ENCODE data around the gene ENDOD1.

The ENDOD1 gene

DNA sequence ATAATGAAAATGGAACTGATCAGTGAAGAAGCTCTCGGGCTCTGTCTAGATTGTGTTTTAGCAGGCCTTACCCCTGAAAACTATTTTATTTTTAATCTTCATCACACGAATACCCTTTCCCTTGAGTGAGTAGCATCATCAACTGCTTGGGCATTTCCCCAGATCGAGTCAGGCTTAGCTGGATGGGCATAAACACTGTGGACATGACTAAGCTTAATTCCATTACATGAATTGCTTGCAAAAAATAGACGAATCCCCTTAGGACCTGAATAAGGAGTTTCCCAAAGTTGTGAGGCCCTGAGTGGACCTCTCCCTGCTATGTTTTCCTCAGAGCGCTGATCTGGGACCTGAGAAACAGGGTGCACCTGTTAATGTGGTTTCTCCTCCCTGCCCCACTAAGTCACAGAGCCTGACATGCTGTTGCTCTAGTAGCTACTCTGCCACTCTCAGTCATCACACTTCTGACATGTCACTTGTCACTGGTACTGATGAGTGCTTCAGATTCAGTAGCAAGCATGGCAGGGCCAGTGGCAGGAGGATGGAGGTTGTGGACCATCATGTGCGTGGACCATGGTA, 53.5 kb downstream of the ENDOD1 start:
- no peak for DNase-seq (ENCODE audit: low read depth)

DNA sequence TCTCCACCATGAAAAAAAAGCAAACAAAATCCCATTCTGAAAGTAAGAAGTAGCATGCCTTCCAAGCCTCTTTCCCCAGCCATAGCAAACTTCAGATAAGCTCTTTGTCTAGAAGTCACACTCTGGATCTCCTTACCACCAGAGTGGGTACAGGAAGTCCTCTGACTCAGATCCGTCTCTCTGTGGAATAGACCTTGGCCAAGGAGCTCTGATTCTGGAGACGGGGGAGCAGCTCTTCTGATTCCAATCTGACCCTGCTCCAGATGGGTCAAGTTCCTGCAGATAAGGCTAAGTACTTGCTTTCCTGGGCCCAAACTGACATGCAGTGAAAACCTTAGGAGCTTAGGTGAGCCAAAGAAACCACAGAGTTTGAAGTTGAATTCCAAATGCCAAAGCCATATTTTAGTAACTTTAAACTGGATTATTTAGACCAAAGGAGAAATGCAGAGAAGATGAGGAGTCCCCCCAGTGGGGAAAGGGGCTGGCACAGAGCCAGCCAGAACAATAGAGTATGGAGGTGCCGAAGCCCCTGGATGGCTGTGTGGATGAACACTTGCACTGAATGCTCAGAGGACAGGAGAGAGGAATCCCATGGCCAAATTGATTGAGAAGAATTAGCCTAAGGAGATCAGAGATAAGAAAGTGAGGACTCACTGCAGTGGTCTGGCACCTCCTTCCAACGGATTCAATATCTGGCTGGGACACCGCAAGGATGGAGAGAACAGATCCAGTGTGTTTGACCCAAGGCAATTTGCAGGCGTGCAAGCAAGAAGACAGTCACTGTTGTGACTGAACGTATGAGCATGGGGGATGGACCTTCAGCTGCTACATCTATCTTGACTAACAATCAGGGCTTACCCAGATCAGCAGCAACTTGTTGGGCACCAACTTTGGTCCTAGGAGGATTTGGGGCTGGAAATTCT, 54.9 kb downstream of the ENDOD1 start:
- DNase-seq (ENCODE audit: low read depth) = no peak

DNA sequence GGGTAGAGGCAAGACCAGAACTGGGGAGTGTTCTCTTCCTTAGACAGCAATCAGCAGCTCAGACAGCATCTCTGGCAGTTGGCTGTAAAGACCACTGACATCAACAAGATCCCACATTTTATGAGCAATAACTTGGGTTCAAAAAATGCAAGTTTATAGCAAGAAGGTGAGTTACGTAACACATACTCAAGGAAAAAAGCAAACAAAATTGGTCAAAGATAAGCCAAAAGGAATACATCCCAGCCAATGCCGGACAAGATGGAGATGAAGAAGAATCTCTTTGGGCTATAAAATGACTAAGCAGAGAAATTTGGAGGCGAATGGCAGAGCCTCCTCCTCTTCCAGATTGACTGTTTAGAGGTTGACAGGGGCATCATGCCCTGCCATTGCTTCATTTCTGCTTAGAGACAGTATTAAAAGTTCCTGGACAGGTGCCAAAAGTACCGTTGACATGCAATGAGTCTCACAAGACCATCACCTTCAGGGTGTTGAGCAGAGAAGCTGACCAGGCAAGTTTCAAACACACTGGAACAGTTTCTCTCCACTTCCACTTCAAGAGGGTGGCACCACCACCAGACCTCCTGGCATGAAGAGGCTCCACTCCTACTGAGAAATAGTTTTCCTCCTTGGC, 55.9 kb downstream of the ENDOD1 start:
- no peak for DNase-seq (ENCODE audit: low read depth)

DNA sequence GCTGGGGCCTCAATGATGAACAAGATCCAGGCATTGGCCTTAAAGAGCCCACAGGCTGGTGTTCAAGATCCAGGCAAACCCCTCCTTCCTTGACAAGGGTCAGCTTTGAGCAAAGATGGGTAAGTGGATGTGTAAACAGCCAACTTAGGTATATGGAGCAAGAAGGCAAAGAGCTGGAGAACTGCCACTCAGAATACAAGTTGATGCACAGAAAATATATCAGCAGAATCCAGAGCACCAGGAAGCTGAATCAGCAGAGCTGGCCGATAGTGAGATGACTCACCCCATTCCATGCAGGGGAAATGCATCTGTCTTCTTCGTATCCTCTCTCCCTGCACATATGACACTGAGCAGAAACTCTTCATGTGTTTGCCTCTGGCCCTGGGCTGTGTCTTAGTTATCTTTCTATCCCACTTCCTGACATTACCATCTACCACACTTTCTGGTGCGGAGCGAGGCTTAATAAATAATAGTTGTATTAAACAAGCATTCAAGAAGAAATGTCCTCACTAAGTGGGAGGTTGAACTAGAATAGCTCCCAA, 57.8 kb downstream of the ENDOD1 start:
- no peak for DNase-seq (ENCODE audit: low read depth)

DNA sequence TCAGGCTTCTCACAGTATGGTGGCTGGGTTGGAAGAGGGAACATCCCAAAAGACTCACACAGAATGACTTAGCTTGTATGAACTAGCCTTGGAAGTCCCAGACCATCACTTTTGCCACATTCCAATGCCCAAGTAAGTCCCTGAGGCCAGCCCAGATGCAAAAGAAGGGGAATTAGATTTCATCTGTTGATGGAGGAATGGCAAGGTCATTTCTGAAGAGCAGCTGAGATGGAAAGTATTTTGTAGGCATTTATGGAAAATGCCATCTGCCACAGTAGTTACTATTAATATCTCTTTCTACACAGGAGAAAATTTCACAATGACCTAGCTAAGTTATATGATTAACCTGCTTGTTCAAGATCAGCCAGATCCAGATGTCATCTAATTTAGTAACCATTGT, 58.8 kb downstream of the ENDOD1 start:
- no peak for DNase-seq (ENCODE audit: low read depth)

DNA sequence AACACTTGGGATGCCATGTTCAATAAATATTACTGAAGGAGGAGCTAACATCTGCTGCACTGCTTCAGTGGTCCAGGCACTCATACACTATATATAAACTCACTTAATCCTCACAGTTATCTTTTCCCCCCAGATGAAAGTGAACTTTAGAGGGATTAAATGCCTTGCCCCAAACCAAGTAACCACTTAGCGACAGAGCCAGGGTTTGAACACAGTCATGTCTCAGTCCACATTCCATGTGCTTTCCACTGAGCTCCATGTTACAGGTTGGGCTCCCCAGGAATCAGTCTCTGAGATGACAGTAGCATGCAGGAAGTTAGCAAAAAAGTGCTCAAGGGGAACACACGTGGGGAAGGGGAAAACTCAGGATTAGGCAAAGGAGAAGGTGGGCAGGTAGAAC, 59.3 kb downstream of the ENDOD1 start:
- DNase-seq (ENCODE audit: low read depth) = no peak

DNA sequence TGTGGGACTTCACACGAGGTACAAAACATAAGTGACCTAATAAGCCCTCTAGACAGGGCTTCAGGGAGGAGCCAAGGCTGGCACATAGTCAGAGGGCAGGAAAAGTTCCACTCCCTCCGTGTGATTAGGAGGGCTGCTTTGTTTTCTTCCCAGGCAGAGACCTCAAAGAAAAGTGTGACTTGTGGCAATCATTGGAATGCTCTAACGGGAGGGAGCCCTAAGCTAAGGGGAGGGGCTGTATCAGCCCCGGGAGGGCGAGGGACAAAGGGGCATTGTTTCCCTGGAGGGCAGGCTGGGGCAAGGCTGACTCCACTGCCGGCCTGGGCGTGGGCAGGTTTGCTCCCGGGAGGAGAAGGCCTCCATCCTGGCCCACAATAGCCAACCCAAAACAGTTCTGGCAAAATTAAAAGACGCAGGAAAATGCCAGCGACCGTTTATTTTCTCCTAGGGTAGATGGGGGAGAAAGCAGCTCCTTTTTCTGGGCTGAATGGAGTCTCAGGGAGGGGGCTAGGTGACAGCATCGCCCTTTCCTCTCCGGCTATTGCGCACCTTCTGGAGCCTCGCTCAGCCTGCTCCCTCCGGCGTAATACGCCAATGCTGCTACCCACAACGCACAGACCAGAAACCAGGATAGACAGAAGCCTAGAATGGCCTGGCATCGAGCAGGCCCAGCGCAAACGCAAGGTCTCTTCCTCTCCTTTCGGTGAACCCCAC, 60.2 kb downstream of the ENDOD1 start:
- DNase-seq (ENCODE audit: low read depth) = no peak

DNA sequence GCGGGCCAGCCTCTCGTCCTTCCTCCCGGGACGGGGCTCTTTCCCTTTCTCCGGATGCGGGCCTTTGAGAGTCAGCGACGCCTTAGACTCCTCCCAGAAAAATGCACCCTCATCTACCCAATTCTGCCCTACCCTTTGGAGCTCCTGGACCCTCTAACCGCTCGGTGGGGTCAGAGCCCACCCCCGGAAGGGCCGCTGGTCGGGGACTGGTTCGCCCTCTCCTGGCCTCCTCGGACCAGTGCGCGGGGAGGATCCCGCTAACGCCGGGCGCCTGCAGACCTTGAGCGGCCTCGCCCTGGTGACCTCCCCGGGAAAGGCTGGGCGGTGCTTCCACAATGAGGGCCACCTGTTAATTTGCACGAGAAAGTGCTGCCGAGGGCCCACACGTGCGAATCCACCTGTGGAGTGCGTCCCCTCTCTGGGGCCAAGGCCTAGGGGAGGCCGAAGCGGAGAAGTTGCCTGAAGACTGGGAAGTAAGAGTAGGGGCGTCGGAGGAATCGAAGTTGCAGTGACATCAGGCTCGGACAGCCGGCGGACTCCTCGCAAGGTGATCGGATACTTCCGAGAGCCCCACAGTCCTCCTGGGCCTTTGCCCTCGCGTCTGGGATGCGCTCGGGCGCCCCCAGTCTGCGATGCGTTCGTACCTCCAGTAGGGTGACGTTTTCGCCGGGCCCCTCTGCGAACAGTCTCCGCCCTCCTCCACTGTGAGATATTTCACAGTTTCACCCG, 61.5 kb downstream of the ENDOD1 start:
- DNase-seq (ENCODE audit: low read depth) = peak; percentile 85

DNA sequence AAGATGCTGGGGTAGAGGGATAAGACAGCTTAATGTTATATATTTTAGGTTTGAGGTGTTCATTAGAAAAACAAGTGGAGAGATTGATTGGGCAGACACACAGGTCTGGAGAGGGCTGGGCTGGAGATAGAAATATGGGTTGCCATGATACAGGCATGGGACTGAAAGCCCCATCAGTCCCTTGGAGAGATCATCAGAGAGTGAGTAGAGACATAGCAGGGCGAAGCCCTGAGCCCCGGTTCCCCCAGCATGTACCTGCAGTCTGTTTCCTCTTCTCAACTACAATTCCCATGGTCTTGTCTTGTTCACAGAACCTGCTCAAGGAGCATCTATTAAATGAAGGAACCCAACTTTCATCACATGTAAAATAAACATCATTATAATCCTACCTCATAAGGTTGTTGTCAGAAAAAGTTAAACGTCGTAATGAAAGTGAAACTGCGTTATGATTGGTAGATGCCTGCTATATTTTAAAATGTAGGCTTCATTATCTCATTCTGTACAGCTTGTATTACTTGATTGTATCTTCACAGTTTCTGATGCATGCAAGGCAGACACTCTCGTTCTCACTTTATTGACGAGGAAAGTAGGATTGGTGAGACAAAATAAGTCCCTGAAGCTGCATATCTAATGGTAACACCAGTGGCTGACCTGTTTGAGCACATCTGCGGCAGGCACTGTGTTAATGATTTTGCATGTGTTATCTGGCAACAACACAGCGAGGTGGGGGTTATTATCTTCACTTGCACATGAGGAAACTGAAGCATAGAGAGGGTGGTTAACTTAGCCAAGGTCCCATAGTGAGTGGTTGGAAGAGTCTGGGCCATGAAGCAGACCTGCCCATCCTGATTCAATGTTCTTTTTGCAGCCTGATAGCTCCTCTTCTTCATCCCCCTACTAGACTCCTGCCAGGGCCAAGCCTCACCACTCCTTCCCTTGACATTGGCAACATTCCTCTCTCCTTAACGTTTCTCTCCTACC, 63.5 kb downstream of the ENDOD1 start:
- DNase-seq (ENCODE audit: low read depth) = no peak

DNA sequence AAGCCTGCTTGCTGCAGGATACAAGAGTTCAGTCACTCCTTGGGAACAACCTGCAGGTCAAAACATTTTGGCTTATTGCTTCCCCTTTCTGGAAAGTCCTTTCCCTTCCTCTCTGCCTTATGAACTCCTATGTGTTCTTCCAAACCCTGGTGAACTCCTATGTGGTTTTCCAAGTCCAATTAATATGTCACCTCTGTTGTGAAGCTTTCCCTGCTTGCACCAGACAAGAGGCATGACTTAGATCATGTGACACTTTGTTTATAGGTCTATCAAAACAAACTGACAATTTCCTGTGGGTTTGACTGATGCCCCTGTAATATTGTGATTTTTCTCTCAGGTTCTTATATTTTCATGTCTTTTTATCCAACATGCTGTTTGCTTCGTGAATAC, 64.2 kb downstream of the ENDOD1 start:
- no peak for DNase-seq (ENCODE audit: low read depth)

DNA sequence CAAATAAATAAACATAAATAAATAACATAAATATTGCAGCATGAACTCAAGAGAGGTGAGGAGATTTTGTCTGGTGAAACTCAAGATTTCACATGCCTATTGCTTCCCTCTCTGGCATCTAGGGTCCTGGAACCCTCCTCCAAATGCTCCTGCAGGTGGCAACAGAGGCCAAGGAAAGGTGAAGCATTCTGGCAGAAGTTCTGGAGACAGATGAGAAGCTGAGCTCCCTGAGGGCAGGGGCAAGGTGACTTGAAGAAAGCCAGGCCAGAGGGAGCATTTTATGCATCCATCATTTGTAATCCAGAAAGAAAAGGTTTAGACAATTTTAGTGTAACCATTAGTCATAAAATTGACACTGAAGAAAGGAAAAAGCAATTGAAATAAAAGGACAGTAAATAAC, 64.9 kb downstream of the ENDOD1 start:
- DNase-seq (ENCODE audit: low read depth) = no peak

DNA sequence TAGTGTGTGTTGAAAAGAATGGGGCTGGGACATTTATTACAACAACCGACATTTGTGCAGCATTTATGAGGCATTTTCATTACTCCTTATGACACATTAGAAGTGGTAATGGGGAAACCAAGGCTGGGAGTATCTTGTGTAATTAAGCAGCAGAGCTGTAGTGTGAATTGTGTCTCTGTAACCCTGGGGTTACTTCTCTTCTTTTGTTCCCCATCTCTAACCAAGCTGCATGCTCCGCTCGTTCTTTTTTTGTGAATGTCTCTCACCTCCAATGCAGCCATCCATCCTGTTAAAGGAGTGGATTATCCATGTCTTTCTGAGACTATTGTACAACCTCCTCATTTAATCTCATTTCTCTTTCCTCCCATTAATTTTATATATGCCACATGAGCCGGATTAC, 65.7 kb downstream of the ENDOD1 start:
- no peak for DNase-seq (ENCODE audit: low read depth)

DNA sequence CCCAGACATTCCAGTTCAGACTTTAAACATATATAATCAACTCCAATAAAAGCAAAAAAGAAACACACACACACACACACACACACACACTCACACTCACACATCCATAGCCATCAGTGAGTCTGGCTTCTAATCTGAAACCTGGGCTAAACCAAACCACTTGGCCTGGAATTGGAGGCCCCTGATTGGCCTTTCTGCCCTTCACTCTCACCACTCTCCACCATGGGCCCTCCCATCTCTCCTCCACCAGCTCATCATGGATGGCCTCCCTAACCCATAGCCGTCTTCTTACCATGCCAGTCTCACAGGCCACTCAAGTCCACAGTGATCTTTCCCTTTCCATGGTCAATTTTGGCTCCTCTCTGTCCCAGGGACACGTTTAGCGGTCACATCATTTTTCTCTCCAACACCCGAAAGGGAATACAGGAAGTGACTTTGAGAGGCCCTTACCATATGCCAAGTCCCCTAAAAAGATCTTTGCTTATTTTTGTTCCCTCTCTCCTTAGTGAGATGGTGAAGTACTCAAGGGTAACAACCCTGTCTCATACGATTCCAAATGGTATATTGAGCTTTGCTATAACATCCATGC, 66.6 kb downstream of the ENDOD1 start:
- DNase-seq (ENCODE audit: low read depth) = no peak

DNA sequence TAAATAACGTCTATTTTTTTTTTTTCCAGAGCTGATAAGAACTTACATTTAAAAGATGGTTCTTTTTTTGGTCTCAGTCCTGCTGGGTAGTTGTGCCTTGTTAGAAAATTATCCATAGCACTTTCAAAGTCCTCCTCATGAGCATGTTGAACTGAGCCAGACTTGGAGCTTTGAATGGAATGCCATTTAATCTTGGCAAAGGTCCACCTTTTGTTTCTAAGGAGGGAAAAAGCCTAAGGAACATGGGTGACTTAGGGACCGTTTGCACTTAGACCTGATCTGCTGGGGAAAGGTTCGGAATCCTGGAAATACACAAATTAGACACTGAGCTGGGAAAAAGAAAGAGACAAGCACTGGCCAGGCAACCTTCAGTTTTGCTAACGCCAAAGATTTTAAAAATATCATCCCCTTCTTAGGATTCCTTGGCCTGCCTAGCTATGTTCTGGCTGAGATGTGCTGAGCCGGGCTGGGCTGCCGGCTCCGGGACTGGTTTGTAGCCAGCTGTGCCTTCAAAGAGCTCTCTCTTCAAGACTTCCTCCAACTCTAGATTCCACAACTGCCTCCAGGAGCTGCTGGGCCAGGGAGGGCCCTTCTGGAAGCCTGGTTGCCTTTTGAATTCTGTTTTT, 67.4 kb downstream of the ENDOD1 start:
- no peak for DNase-seq (ENCODE audit: low read depth)

DNA sequence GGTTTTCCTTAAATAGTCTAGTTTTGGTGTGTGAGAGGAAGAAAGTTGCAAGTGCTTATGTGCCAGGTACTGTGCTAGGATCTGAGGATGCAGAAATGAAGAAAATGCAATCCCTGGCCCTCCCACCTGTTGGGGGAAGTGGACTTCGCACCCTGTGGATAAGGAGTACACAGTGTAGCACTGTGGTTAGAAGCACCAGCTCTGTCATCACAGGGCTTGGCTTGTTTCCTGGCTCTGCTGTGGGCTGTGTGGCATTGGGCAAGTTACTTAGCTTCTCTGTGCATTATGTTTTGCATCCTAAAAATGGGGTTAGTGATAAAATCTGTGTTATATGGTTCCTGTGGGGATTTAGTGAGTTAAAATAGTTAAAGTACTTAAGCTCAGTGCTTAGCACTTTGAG, 68.2 kb downstream of the ENDOD1 start:
- no peak for DNase-seq (ENCODE audit: low read depth)

DNA sequence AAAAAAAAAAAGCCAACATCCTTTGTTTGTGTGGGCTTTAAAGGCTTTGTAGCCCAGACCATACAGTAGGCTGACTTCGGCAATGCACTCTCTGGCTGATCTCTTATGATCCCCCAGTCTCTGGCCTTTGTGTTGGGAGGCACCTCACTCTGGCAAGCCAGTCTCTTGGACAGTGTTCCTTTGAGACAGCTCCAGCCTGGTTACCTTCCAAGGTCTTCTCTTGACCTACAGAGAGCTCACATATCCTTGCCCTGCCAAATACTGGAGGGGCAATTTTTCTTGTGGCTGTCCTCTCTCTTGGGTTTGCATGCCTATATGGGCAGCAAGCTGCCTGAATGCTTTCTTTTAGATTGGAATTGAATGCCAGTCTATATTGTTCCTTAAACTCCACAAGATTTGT, 71.6 kb downstream of the ENDOD1 start:
- no peak for DNase-seq (ENCODE audit: low read depth)

DNA sequence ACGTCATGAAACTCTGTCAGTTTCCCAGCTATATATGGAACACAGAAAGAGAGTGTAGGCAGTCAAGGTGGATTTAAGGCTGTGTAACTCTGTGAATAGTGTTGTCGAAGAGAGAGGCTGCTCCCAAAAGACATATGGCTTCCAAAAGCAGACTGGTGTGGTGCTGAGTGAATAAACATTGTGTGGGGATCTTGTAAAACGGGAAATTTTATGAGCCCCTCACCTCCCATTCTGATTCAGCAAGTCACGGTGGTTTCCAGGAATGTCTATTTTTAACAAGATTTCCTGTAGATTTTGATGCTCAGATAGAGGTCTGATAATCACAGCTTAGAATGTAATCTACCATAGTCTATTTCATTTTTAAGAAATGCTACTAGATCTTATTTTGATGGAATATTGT, 73.5 kb downstream of the ENDOD1 start:
- no peak for DNase-seq (ENCODE audit: low read depth)

DNA sequence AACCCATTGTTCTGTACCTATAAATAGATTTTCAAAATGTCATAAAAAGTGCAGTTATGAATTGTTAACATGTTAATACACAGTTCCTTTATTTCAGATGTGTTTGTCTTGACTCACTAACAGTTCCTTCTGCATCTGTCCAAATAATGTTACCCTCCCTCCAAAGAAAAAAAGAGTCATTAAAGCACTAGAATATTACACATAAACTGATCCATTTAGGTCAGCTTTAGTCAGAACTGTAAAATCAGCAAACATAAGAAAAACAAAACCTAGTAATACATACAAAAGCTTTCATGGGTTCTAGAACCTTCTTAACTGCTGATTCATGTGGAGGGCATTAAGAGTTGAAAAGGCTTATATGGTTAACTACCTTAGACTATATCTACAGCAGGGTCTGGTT, 76.0 kb downstream of the ENDOD1 start:
- no peak for DNase-seq (ENCODE audit: low read depth)

DNA sequence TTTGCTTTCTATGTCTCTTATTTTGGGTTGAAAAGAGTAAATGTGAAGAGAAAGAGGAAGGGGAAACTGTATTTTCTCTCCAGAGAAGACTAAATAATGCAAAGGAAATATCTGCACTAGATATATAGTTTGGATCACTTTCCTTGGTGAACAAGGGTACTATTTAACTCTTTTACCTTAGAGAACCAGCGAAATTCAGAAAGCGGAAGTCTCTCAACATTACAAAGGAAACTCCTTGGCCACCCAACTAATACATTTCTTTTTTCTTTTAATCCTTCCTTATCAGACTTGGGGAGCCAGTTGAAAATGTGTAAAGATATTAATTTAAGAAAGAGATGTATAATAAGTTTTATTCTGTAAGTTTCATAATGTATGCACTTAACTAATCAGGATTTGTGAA, 77.1 kb downstream of the ENDOD1 start:
- DNase-seq (ENCODE audit: low read depth) = no peak

DNA sequence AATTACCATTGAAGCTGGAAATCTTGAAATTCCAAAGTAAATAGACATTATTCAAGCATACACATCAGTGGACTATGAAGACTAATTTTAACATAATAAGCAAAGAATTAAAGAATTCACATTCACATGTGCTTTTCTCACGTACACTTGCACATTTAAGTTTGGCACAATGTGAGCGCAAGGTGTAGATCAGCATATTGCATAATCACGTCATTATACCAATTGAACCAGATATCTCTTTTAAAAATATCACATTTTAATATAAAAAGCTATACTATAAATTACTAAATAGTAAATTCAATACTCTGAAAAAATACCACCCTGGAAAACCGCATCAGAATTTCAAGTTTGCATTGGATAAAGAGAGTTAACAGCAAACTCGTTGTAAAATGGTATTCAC, 80.6 kb downstream of the ENDOD1 start:
- DNase-seq (ENCODE audit: low read depth) = no peak

Measured in activated gamma-delta T cell treated with anti-CD3 and anti-CD28 coated beads, Interleukin-2, amount 50 U/mL, for 16 hours (primary cell).